Umbilical cord (tissue), 2 donors: ENCODE measurements around the gene ME3. TPM values are rescaled to one million over a fixed set of nuclear protein-coding genes. Genes with fewer than 3 reads are reported as not detected.
"Not testable (repeated sequence)": the region's sequence is repeated elsewhere in the genome, so short reads cannot be mapped to it uniquely, and the experiment has no call there.

Experiments used
- DNase-seq: peaks from one replicate; pipeline ENCODE4 v3.0.0-alpha.2; 2015; ENCODE audit warnings: low spot score
- total RNA-seq: library from RNA; depleted of rRNA; stranded (reverse); fragments of >200 nt; gene quantifications from one replicate; pipeline ENCODE4 v1.2.3, GENCODE V29; 2014; ENCODE audit warnings: low replicate concordance; ENCODE audit not compliant: insufficient read depth

Gene ME3
- total RNA-seq, 1 donor from 2014 or later, result 37.6 TPM

- peak; percentile 43 for DNase-seq
Observed at GRCh38 chr11:86623041-86623621, 49.3 kb downstream of the ME3 start.

DNA sequence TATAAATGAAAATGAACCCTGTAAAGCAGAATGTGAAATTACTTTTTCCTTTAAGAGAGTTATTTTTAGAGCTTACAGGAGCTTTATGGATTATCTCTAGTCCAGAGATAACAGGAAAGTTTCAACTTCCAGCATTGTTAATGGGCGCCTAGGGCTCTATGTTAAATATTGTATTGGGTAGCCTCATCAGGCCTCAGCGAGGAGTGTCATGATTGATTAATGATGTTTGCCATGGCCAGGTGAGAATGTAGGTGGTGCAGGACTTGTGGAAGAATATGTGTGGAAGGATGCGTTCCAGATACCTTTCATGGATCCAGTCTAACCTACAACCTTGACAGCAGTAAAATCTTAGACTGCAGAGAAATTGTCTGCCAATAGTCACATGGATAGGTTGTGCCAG is 50.6 kb downstream of the ME3 start:
- DNase-seq, result no peak

- DNase-seq, result no peak
Observed at GRCh38 chr11:86620891-86621521, 51.4 kb downstream of the ME3 start.

GRCh38 chr11:86619428-86619827 is 53.0 kb downstream of the ME3 start:
- DNase-seq, result not testable (repeated sequence)

DNA sequence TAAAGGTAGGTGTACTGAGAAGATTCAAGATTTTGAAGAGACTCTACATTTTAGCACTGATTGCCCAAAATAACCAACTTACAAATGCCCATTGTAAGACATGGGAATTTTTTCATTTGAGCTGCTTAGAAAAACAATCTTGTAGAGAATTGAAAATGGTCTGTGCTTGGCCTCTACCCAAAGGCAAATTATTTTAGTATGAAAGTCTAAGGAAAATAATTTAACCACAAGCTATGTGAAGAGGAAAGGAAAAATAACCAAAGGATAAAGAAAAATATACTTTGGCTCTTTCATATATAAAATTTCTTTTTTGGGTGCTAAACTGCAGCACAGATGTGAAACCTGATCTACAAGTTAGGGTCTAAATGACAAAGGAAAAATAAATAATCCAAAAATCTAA is 54.9 kb downstream of the ME3 start:
- DNase-seq, result no peak

- DNase-seq, result no peak
Observed at GRCh38 chr11:86615487-86615886, 56.9 kb downstream of the ME3 start.

DNA sequence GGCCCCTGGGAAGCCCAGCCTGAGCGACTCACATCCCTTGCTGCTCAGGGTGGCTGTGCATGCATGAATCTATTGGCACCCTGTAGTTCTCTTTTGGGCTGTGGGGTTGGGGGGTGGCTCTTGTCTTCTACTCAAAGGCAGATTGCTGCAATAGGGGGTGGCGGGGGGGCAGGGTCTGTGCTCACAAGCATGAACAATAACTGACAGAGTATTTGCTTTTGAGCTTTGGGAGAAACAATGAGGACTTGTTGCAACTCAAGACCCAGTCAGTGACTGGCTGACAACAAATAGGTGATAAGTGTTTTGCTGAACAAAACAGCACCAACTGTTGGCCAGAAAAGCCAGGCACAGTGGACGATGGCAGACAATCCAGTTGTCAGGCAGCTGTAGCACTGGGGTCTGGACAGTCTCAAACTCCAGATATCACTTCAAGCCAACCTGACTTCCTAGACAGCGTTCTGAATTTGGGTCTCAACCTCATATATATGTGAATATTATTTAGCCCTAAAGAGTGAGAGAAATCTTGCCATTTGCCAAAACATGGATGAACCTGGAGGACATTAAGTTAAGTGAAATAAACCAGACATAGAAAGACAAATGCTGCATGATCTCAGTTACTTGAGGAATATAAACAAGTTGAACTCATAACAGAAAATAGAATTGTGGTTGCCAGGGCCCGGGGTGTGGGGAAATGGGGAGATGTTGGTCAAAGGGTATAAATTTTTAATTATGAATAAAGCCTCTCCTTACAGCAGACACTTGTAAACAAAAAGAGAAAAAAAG is 61.7 kb downstream of the ME3 start:
- no peak for DNase-seq

- DNase-seq, result peak; percentile 74
Observed at GRCh38 chr11:86608251-86608799, 64.1 kb downstream of the ME3 start.

- peak; percentile 22 for DNase-seq
Observed at GRCh38 chr11:86606836-86607481, 65.5 kb downstream of the ME3 start.

DNA sequence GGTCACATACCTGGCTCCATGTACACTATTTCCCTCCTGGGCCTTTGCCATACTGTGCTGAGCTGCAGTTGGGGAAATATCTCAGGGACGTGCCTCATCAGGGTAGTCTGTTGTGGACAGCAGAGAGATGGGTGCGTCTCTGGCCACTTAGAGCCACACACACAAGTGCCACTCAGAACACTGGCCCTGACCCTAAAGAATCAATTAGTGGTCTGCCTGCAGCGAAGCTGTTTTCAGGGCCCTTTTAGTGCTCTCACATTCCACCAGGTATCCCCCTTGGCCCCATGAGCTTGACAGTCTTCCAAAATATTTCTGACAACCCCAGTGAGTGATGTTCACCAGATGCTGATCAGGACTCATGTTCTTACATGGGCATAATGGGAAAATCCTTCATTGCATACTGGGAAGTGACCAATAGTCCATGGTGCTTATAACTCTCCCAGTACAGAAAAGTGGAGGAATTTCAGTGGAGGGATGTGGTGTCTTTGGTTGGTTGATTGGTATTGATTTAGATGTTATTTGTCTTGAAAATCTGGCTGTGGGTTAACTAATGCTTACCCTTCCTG is 66.1 kb downstream of the ME3 start:
- peak; percentile 18 for DNase-seq

DNA sequence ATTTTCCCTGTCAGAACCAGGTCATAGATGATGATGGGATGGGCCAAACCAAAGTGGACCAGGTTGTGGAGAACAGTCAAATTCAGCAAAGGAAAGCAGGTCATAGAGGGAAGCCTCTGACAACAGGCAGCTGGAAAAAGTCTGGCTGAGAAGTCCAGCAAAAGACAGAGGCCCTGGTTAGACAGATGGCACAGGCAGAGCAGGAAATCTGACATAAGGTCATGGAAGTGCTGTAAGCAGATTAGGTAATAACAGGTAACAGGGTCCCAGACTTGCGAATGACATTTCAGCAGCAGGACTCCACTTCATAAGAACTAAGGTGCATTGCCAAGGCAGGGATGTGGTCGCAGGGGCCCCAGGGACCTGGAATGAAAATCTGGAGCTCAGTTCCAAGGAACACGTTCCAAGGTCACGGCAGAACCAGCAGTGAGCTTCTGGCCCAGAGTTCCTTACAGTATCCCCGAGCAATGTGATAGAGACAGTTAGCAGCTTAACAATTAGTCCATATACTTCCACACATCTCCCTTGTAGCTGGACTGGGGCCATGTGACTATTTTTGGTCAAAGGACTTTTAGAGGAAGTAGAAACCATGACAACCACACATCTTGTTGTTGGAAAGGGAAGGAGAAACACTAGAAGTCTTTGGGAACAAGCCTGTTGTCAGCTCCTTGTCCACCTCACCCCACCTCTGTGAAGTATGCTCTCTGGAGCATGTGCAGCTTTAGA is 75.4 kb downstream of the ME3 start:
- peak; percentile 43 for DNase-seq

GRCh38 chr11:86595955-86596354 is 76.5 kb downstream of the ME3 start:
- no peak for DNase-seq

DNA sequence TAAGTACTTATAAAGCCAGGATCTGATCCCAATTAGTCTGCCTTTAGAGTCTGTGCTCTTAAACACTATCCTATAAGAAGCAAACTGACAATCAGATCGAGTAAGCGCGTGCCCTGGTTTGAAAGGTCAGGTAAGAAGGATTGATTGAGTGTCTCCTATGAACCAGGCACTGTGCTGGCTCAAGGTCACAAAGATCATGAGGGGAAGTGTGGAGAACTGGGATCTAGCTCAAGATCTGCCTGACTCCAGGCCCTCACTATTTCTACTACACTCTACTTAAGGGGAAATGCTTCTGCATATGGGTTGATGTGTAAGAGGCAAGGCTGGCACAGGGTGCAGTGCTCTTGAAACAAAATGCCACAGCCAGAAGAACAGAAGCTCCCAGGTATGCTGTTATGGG is 77.0 kb downstream of the ME3 start:
- no peak for DNase-seq

GRCh38 chr11:86594746-86595145 is 77.7 kb downstream of the ME3 start:
- no peak for DNase-seq

DNA sequence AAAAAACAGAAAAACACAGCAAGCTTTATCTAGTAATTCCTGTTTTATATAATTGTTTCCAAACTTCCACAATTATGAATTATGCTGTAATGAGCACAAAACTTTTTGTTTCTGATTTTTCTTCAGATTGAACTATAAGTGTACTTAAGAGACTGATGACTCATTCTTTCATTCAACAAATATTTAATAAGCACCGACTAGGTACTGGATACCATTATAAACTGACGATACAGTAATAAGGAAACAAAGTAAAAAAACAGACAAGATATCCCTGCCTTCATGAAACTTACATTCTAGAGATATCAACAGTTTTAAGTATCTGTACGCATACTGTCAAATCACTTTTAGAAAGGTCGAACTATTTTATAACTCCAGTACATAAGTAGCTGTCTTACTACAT is 78.6 kb downstream of the ME3 start:
- DNase-seq, result no peak

GRCh38 chr11:86592659-86593451 is 79.6 kb downstream of the ME3 start:
- DNase-seq, result peak; percentile 68

- DNase-seq, result no peak
Observed at GRCh38 chr11:86592047-86592591, 80.3 kb downstream of the ME3 start.

DNA sequence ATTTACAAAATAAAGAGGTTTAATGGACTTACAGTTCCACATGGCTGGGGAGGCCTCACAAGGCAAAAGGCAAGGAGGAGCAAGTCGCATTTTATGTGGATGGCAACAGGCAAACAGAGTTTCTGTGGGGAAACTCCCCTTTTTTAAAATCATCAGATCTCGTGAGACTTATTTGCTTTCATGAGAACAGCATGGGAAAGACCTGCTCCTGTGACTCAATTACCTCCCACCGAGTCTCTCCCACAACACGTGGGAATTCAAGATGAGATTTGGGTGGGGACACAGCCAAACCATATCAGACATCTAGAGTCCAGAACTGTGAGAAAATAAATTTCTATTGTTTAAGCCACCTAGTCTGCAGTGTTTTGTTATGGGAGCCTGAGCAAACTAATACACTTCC is 80.8 kb downstream of the ME3 start:
- no peak for DNase-seq

DNA sequence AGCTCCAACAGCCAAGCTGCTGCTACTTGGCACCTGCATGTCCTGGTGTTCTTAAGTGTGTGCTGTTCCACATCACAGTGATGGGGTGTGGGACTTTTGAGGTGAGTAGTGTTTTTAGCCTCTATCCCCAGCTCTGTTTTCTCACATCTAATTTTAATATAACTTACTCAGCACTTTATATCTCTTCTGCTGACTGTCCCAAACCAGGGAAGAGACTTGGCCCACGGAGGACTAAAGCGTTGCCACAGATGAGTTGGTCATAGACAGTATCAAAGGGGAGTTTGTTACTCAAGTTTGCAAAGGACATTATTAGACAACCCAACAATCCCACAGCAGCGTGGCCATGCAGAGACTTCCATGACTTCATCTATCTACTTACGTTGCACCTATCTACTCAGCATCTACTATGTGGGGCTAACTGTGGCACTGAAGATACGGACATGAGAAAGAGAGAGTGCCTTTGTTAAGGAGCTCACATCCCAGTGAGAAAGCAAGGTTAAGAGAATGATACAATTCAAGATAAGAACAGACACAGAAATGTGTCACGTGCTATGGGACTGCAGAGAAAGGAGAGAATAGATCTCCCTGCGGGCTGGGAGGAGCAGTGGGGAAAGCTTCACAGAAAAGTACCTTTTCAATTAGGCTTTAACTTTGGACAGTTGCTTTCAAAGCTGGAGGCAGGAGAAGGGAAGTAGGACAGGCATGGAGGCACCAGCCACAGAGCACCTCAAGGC is 82.4 kb downstream of the ME3 start:
- DNase-seq, result no peak
